Measurements from ENCODE around the gene SCN3A. TPM values are rescaled to one million over a fixed set of nuclear protein-coding genes. Genes with fewer than 3 reads are reported as not detected.

Gene SCN3A
- total and polyA plus RNA-seq, 7 donors, result 0.87 to 4.3 (median 2.1) TPM; not detected in 2

GRCh38 chr2:165198181-165198580 is 5.7 kb downstream of the SCN3A start:
- intact Hi-C loops (cut with DNase I), result no loop called here
- DNase-seq, result no peak
- Histone ChIP-seq H3K36me3 (no peaks in the 10 kb centered on the region), H3K4me1 (no peaks in the 10 kb centered on the region), H3K27ac (no peak overlapping the region), H3K27me3 (no peaks in the 10 kb centered on the region), H3K9me3 (no peaks in the 10 kb centered on the region), H3K4me3 (no peak overlapping the region)
- no peak for TF ChIP-seq POLR2AphosphoS5 (IDR thresholded peaks at IDR 0.05)
- TF ChIP-seq POLR2A (IDR thresholded peaks at IDR 0.05), result no peak
- no peak for TF ChIP-seq CTCF (IDR thresholded peaks at IDR 0.05)
- whole genome bisulfite sequencing, 2 donors, result 73 to 84% methylated on average over 2 of the region's 2 CpGs

- DNase-seq, result no peak
- H3K9me3 ChIP-seq, result no peaks in the 10 kb centered on the region
- no peak overlapping the region for H3K27ac ChIP-seq
- H3K4me1 ChIP-seq, result no peaks in the 10 kb centered on the region
- TF ChIP-seq EP300 (IDR thresholded peaks at IDR 0.05) (no peak), POLR2AphosphoS5 (IDR thresholded peaks at IDR 0.05) (no peak), POLR2A (IDR thresholded peaks at IDR 0.05) (no peak), CTCF (IDR thresholded peaks at IDR 0.05) (no peak)
- no peak overlapping the region for H3K4me3 ChIP-seq
- intact Hi-C loops (cut with DNase I), result no loop called here
- no peaks in the 10 kb centered on the region for H3K36me3 ChIP-seq
- H3K27me3 ChIP-seq, result no peaks in the 10 kb centered on the region
- 82% methylated on average over 1 of the region's 1 CpG for WGBS, 2 donors
These were observed 6.5 kb downstream of the SCN3A start for GRCh38 chr2:165197346-165197745.

- DNase-seq, result no peak
- Histone ChIP-seq H3K9me3 (no peaks in the 10 kb centered on the region), H3K4me3 (no peak overlapping the region), H3K36me3 (no peaks in the 10 kb centered on the region), H3K27ac (no peak overlapping the region), H3K27me3 (no peaks in the 10 kb centered on the region), H3K4me1 (no peaks in the 10 kb centered on the region)
- TF ChIP-seq POLR2AphosphoS5 (IDR thresholded peaks at IDR 0.05), result no peak
- TF ChIP-seq POLR2A (IDR thresholded peaks at IDR 0.05), result no peak
- TF ChIP-seq EP300 (IDR thresholded peaks at IDR 0.05), result no peak
- TF ChIP-seq CTCF (IDR thresholded peaks at IDR 0.05), result no peak
- WGBS, 2 donors, result 69 to 84% methylated on average over 4 of the region's 4 CpGs
- intact Hi-C loops (cut with DNase I), result no loop called here
These were observed 7.4 kb downstream of the SCN3A start for GRCh38 chr2:165196411-165196810.

GRCh38 chr2:165193178-165193777 is 10.6 kb downstream of the SCN3A start:
- Histone ChIP-seq H3K27ac (no peak overlapping the region), H3K27me3 (no peaks in the 10 kb centered on the region), H3K9me3 (no peaks in the 10 kb centered on the region), H3K36me3 (no peaks in the 10 kb centered on the region), H3K4me3 (no peak overlapping the region), H3K4me1 (no peaks in the 10 kb centered on the region)
- TF ChIP-seq EP300 (IDR thresholded peaks at IDR 0.05) (no peak), POLR2AphosphoS5 (IDR thresholded peaks at IDR 0.05) (no peak), CTCF (IDR thresholded peaks at IDR 0.05) (no peak), POLR2A (IDR thresholded peaks at IDR 0.05) (no peak)
- DNase-seq, result no peak
- 68 to 70% methylated on average over 4 of the region's 4 CpGs for WGBS, 2 donors
- intact Hi-C loops (cut with DNase I), result no loop called here

GRCh38 chr2:165192729-165193128 is 11.1 kb downstream of the SCN3A start:
- Histone ChIP-seq H3K27me3 (no peaks in the 10 kb centered on the region), H3K4me1 (no peaks in the 10 kb centered on the region), H3K4me3 (no peak overlapping the region), H3K27ac (no peak overlapping the region), H3K36me3 (no peaks in the 10 kb centered on the region), H3K9me3 (no peaks in the 10 kb centered on the region)
- 68 to 75% methylated on average over 2 of the region's 2 CpGs for WGBS, 2 donors
- TF ChIP-seq EP300 (IDR thresholded peaks at IDR 0.05), result no peak
- no peak for DNase-seq
- intact Hi-C loops (cut with DNase I), result no loop called here
